KOPT-K1 (cell line): ENCODE measurements around the gene HK1.
"Not testable (repeated sequence)": the region's sequence is repeated elsewhere in the genome, so short reads cannot be mapped to it uniquely, and the experiment has no call there.

ENCODE experiments used
- H3K27ac ChIP-seq: fragments of 200-600 bp; sonication (generic); 2 replicates; pipeline ENCODE4 v1.5.1; 2016; ENCODE audit warnings: antibody characterized with exemption, mild to moderate bottlenecking, low read depth, low read length; ENCODE audit not compliant: poor library complexity, severe bottlenecking
- H3K36me3 ChIP-seq: fragments of 200-600 bp; sonication (generic); 2 replicates; pipeline ENCODE4 v1.5.1; 2017; ENCODE audit warnings: antibody characterized with exemption, mild to moderate bottlenecking, low read length, moderate library complexity; ENCODE audit not compliant: insufficient read depth
- H3K9me3 ChIP-seq: fragments of 200-600 bp; sonication (generic); 2 replicates; pipeline ENCODE4 v1.5.1; 2017; ENCODE audit warnings: antibody characterized with exemption, low read length, mild to moderate bottlenecking; ENCODE audit not compliant: insufficient read depth, poor library complexity, severe bottlenecking

Gene HK1

DNA sequence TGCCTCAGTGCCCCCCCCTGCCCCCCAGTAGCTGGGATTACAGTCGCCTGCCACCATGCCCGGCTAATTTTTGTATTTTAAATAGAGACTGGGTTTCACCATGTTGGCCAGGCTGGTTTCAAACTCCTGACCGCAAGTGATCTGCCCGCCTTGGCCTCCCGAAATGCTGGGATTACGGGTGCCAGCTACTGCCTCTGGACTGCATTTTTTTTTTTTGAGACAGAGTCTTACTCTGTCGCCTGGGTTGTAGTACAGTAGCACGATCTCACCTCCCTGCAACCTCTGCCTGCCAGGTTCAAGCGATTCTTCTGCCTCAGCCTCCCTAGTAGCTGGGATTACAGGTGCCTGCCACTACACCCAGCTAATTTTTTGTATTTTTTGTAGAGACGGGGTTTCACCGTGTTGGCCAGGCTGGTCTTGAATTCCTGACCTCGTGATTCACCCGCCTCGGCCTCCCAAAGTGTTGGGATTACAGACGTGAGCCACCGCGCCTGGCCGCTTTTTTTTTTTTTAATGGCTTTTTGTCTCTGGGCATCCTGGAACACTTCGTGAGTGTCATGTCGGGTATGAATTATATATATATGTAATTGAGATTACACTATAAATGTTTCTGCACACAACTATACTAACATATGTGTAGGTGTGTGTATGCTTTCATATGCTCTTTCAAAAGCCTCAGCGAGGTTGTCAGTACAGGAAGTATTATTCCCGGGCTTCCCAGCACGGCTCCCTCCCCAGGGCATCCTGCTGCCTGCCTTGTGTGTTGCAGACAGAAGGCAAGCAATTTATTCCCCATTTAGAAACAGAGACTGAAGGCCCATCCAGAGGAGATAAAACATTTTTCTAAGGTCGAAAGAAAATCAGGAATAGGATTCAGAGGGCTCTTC, 47.6 kb downstream of the HK1 start:
- not testable (repeated sequence) for H3K36me3 ChIP-seq, H3K9me3 ChIP-seq, H3K27ac ChIP-seq

- no peaks in the 10 kb centered on the region for H3K9me3 ChIP-seq
- no peak overlapping the region for H3K27ac ChIP-seq
- peaks cover 9% of the 10 kb centered on the region; the same call in 1 of the 2 replicates for H3K36me3 ChIP-seq
Measured at GRCh38 chr10:69326692-69327091, 48.4 kb downstream of the HK1 start.

DNA sequence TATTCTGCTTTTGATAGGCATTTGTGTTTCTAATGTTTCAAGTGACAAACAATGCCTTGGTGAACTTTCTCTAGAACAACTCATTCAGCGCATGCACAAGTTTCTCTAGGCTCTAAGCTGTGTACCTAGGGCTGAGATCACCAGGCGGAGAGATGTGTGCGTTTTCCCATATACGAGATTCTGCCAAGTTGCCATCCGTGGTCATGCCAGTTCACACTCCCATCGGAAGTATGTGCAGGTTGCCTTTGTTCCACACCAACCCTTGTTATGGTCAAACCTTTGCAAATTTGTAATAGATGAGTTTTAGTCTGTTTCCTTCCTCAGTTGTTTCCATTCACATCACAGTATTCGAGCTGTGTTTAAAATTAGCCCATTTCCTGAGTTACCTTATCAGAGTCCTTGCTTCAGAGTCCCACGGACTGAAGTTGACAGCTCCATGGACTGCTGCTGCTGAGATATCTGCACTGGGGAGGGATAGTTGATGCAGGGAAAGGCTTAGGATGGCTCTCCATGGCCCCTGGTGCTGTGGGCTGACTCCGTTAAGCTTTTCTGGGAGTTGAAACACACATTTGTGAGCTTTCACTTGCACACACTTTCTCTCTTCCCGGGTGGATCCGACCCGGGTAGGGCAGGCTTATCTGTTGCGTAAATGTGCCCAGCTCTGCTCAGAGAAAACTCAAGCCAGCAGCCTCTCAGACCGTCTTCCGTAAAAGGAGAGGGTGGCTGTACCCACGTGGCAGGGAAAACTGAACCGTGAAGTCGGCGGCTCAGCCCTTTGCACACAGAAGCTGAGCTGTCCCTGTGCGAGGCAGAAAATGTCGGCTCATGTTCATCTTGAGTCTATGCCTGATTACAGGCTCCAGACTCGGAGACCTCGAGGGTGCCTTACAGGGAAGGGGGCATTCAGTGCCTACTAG, 49.4 kb downstream of the HK1 start:
- peaks cover 9% of the 10 kb centered on the region; the same call in 1 of the 2 replicates for H3K36me3 ChIP-seq
- H3K9me3 ChIP-seq, result no peaks in the 10 kb centered on the region
- H3K27ac ChIP-seq, result no peak overlapping the region

GRCh38 chr10:69328380-69328735, 50.1 kb downstream of the HK1 start:
- Histone ChIP-seq H3K27ac (no peak overlapping the region), H3K9me3 (no peaks in the 10 kb centered on the region), H3K36me3 (peaks cover 16% of the 10 kb centered on the region; the same call in 1 of the 2 replicates)

- not testable (repeated sequence) for H3K27ac ChIP-seq, H3K9me3 ChIP-seq
- peaks cover 16% of the 10 kb centered on the region; the same call in 1 of the 2 replicates for H3K36me3 ChIP-seq
Measured at GRCh38 chr10:69328888-69329287, 50.6 kb downstream of the HK1 start.

GRCh38 chr10:69329721-69330178, 51.5 kb downstream of the HK1 start:
- Histone ChIP-seq H3K27ac (no peak overlapping the region), H3K36me3 (peaks cover 16% of the 10 kb centered on the region; the same call in 1 of the 2 replicates), H3K9me3 (no peaks in the 10 kb centered on the region)

DNA sequence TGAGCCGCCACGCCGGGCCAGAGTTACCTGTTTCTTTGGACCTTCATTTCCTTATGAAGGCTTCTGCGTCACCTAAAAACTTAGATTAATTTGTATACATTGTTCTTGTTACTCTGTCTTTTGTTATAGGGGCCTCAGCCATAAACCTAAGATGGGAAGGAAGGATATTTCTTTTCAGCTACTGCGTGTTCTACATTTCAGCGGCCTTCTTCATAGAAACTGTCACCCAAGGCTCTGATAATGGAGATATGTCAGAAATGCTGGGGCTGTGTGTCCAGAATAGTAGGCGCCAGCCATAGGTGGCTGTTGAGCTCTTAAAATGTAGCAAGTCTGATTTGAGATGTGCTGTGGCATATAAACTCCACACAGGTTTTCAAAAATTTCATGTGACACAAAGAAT, 52.9 kb downstream of the HK1 start:
- Histone ChIP-seq H3K36me3 (peaks cover 16% of the 10 kb centered on the region; the same call in 1 of the 2 replicates), H3K27ac (no peak overlapping the region), H3K9me3 (no peaks in the 10 kb centered on the region)

DNA sequence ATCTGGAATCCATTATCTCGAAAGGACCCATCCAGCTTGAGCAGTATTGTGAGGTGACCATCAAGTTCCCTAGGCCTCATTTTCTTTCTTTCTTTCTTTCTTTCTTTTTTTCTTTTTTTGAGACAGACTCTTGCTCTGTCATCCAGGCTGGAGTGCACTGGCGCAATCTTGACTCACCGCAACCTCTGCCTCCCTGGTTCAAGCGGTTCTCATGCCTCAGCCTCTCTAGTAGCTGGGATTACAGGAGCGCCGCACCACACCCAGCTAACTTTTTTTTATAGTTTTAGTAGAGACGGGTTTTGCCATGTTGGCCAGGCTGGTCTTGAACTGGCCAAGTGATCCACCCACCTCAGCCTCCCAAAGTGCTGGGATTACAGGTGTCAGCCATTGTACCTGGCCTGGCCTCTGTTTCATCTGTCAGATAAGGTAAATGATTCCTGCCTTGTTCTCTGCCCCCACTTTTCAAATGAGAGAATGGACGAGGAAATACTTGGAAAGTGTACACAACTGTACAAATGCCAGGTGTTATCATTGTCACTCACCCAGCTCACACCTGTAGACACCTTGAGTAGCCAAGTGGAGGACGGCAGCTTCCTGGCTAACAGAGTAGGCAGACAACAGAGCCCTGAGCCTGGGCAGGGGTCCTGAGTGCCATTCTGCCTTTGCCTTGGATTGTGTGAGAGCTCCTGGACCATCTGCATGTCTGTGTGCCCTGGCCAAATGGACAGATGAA, 54.1 kb downstream of the HK1 start:
- Histone ChIP-seq H3K27ac (no peak overlapping the region), H3K9me3 (no peaks in the 10 kb centered on the region), H3K36me3 (peaks cover 16% of the 10 kb centered on the region; the same call in 1 of the 2 replicates)

DNA sequence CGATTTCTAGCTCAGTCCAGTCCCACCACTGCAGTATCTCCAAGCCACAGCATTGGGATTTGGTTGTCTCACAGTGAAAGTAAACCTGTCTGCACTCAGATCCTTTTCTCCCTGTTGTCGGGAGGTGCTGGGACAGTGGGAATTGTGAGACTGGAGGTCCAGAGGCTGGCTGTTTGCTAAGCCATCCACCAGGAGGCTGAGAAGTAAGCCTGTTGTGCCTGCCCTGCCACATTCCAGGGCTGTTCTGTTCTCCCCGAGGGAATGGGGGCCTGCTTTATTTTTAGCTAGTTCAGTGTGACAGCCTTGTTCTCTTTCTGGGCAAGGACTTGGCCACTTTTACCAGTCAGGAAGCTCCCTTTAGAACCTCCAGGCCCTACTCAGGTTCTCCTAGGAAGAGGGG, 54.9 kb downstream of the HK1 start:
- no peak overlapping the region for H3K27ac ChIP-seq
- peaks cover 16% of the 10 kb centered on the region; the same call in 1 of the 2 replicates for H3K36me3 ChIP-seq
- H3K9me3 ChIP-seq, result no peaks in the 10 kb centered on the region

DNA sequence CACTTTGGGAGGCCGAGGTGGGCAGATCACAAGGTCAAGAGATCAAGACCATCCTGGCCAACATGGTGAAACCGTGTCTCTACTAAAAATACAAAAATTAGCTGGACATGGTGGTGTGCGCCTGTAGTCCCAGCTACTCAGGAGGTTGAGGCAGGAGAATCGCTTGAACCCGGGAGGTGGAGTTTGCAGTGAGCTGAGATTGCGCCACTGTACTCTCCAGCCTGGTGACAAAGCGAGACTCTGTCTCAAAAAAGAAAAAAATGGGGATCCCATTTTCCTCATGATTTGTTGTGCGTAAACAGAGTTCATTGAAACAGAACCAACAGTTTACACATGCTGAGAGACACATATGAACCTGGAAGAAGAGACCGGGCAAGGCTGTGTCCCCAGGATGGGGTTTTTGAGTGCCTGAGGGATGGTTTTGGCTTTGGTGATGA, 55.6 kb downstream of the HK1 start:
- peaks cover 16% of the 10 kb centered on the region; the same call in 1 of the 2 replicates for H3K36me3 ChIP-seq
- not testable (repeated sequence) for H3K27ac ChIP-seq, H3K9me3 ChIP-seq

DNA sequence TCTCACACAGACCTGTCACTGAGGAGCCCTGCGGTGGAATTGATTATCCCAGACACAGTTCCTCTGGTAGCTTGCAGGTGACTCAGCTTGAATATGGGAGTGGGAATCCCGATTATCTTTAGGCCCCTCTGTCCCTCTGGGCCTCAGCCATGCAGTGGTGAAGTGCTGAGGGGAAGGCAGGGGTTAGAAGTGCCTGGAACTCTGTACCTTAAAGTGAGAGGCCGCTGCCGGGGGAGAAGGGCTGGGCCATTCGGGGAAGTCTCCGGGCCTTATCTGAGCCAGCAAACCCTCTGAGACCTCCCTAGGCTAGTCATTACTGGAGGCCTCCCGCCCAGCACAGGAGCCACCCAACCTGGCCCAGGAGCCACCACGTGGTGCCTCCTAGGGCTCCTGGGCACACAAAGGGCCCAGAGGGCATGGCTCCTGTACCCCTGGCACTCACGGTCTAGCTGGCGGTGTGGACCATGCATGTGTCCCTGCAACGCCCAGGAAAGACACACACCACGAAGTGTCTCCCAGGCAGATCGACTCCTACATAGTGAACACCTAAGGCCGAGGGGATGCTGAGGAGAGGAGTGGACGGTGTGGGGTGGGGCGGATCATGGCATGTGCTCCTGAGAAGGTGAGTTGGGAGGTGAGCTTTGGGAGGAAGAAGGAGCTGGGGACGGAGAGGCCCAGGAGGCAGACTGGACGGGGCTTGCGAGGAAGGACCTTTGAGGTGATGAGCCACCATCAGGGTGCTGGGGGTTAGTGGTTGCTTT, 56.2 kb downstream of the HK1 start:
- H3K36me3 ChIP-seq, result peaks cover 16% of the 10 kb centered on the region; the same call in 1 of the 2 replicates
- peak overlapping the region; percentile 21 for H3K27ac ChIP-seq
- no peaks in the 10 kb centered on the region for H3K9me3 ChIP-seq

GRCh38 chr10:69335063-69335587, 56.8 kb downstream of the HK1 start:
- Histone ChIP-seq H3K27ac (peak overlapping the region; percentile 21), H3K9me3 (no peaks in the 10 kb centered on the region), H3K36me3 (peaks cover 16% of the 10 kb centered on the region; the same call in 1 of the 2 replicates)

DNA sequence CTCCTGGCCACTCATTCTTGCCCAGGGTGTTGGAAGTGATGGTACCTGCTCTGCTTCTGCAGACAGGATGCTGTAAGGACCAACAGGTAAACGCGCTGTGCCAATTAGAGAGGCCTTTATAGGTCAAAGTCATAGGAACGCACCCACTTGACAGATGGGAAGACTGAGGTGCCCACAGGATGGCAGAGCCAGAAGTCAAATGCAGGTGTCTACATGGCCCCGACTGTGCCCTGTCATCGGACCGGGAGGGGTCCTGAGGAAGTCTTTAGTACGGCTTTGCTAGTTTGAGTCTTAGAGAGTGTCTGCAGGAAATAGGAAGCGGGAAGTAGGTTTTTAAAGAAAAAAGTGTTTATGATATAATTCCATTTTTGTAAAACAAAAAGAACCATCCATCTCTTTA, 57.3 kb downstream of the HK1 start:
- no peaks in the 10 kb centered on the region for H3K9me3 ChIP-seq
- peaks cover 14% of the 10 kb centered on the region; the same call in 1 of the 2 replicates for H3K36me3 ChIP-seq
- H3K27ac ChIP-seq, result no peak overlapping the region

DNA sequence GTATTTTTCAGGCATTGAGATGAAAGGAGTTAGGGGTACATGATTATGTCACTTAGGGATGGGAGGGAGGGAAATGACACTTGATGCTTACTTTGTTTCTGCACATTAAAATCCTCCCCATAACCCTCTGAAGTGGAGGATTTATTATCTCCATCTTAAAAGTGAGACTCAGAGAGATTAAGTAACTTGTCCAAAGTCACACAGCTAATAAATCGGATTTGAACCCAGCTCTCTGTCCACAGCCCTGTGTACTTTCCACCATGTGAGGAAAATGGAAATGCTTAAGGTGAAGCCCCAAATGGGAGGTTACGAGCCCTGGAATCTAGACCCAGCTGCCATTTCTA, 58.6 kb downstream of the HK1 start:
- Histone ChIP-seq H3K9me3 (no peaks in the 10 kb centered on the region), H3K36me3 (0 out of 2 replicates have a peak, but pooled peaks cover 7% of the 10 kb centered on the region), H3K27ac (no peak overlapping the region)
